WTC11 (cell line): ENCODE measurements around the gene STAT3. TPM values are rescaled to one million over a fixed set of nuclear protein-coding genes. Genes with fewer than 3 reads are reported as not detected.
A peak's percentile ranks its signal among the peaks of the same experiment; 100 is the strongest.

ENCODE experiments used
- ATAC-seq: fragments of 200-7000 bp; cut with Tn5 transposase; 2 replicates; pipeline ENCODE4 v1.10.0; 2021; ENCODE audit warnings: mild to moderate bottlenecking, moderate library complexity
- CTCF ChIA-PET: fragments of 300-600 bp; sonication (Branson Sonifier 250); formaldehyde crosslinking; loops from one replicate; lab custom pipeline; 2021; ENCODE audit warnings: antibody characterized with exemption; lab: Charles Lee
- POLR2A ChIA-PET: fragments of 350-600 bp; sonication (Branson Sonifier 250); formaldehyde crosslinking; loops from one replicate; lab custom pipeline; 2021; ENCODE audit warnings: antibody characterized with exemption; lab: Charles Lee
- DNase-seq: peaks from one replicate; pipeline ENCODE4 v3.0.0; 2021; ENCODE audit warnings: low spot score
- H3K27ac Mint-ChIP-seq: 2 replicates; pipeline ENCODE4 v1.8.0; 2021; ENCODE audit warnings: mixed read lengths
- H3K27me3 Mint-ChIP-seq: 2 replicates; pipeline ENCODE4 v1.8.0; 2021; ENCODE audit warnings: low read depth, mild to moderate bottlenecking, moderate library complexity, mixed read lengths
- H3K36me3 Mint-ChIP-seq: 2 replicates; pipeline ENCODE4 v1.8.0; 2021; ENCODE audit warnings: mixed read lengths
- H3K4me1 Mint-ChIP-seq: 2 replicates; pipeline ENCODE4 v1.8.0; 2022; ENCODE audit warnings: mixed read lengths
- H3K4me3 Mint-ChIP-seq: 2 replicates; pipeline ENCODE4 v1.8.0; 2021; ENCODE audit warnings: mild to moderate bottlenecking, moderate library complexity, mixed read lengths
- H3K9me3 Mint-ChIP-seq: 2 replicates; pipeline ENCODE4 v1.8.0; 2021; ENCODE audit warnings: mixed read lengths
- CREM ChIP-seq: sonication (generic); formaldehyde crosslinking; IDR thresholded peaks from 2 replicates; pipeline ENCODE4 v1.8.1; 2022; ENCODE audit warnings: mild to moderate bottlenecking, missing genetic modification reagents, moderate library complexity
- ERG ChIP-seq: fragments of 250-450 bp; sonication (Bioruptor Pico); IDR thresholded peaks from 2 replicates; pipeline ENCODE4 v1.8.0; 2021; ENCODE audit warnings: mild to moderate bottlenecking
- ESRRA ChIP-seq: sonication (generic); formaldehyde crosslinking; IDR thresholded peaks from 2 replicates; pipeline ENCODE4 v1.8.1; 2022; ENCODE audit warnings: mild to moderate bottlenecking, missing genetic modification reagents, borderline replicate concordance
- FOXK1 ChIP-seq: sonication (generic); formaldehyde crosslinking; IDR thresholded peaks from 2 replicates; pipeline ENCODE4 v1.8.0; 2022; ENCODE audit warnings: mild to moderate bottlenecking, moderate library complexity, missing genetic modification reagents
- HMGA2 ChIP-seq: fragments of 250-450 bp; sonication (Bioruptor Pico); IDR thresholded peaks from 2 replicates; pipeline ENCODE4 v1.4.0; 2021; ENCODE audit warnings: mild to moderate bottlenecking, moderate library complexity
- HMGXB4 ChIP-seq: sonication (generic); formaldehyde crosslinking; IDR thresholded peaks from 2 replicates; pipeline ENCODE4 v1.8.1; 2023; ENCODE audit warnings: mild to moderate bottlenecking, moderate library complexity, missing genetic modification reagents
- IRF2 ChIP-seq: sonication (generic); formaldehyde crosslinking; IDR thresholded peaks from 2 replicates; pipeline ENCODE4 v1.8.0; 2022; ENCODE audit warnings: low read depth, missing genetic modification reagents, borderline replicate concordance
- JAZF1 ChIP-seq: fragments of 250-450 bp; sonication (Bioruptor Pico); IDR thresholded peaks from 2 replicates; pipeline ENCODE4 v1.9.0; 2021; ENCODE audit warnings: moderate library complexity, mild to moderate bottlenecking, inconsistent platforms
- MXD4 ChIP-seq: fragments of 250-450 bp; sonication (Bioruptor Pico); IDR thresholded peaks from 2 replicates; pipeline ENCODE4 v1.8.0; 2021; ENCODE audit warnings: mild to moderate bottlenecking, moderate library complexity, borderline replicate concordance
- PRDM15 ChIP-seq: sonication (generic); formaldehyde crosslinking; IDR thresholded peaks from 2 replicates; pipeline ENCODE4 v1.8.0; 2022; ENCODE audit warnings: missing genetic modification reagents
- SMAD3 ChIP-seq: sonication (generic); formaldehyde crosslinking; IDR thresholded peaks from 2 replicates; pipeline ENCODE4 v1.8.0; 2022; ENCODE audit warnings: missing genetic modification reagents, mild to moderate bottlenecking, borderline replicate concordance
- TEAD1 ChIP-seq: sonication (generic); formaldehyde crosslinking; IDR thresholded peaks from 2 replicates; pipeline ENCODE4 v1.8.0; 2022; ENCODE audit warnings: mild to moderate bottlenecking, missing genetic modification reagents
- TEAD4 ChIP-seq: sonication (generic); formaldehyde crosslinking; IDR thresholded peaks from 2 replicates; pipeline ENCODE4 v1.8.0; 2022; ENCODE audit warnings: mild to moderate bottlenecking, missing genetic modification reagents
- ZBTB43 ChIP-seq: sonication (generic); formaldehyde crosslinking; IDR thresholded peaks from 2 replicates; pipeline ENCODE4 v1.8.1; 2023; ENCODE audit warnings: mild to moderate bottlenecking, missing genetic modification reagents
- ZNF138 ChIP-seq: sonication (generic); formaldehyde crosslinking; conservative IDR thresholded peaks from 2 replicates; pipeline ENCODE4 v1.8.1; 2022; ENCODE audit warnings: mild to moderate bottlenecking, moderate library complexity, missing genetic modification reagents
- total RNA-seq: library from RNA; stranded (reverse); gene quantifications from 3 replicates; pipeline ENCODE4 v1.2.3, GENCODE V29; 2021

The STAT3 gene
- total RNA-seq, 1 experiment from 2014 or later: 98.0 TPM

GRCh38 chr17:42315402-42316156 is 72.7 kb downstream of the STAT3 start:
- Mint-ChIP-seq H3K27ac (peak overlapping the region; percentile 49), H3K4me1 (peaks cover 33% of the 10 kb centered on the region), H3K36me3 (peaks cover 40% of the 10 kb centered on the region)
- TF ChIP-seq PRDM15 (CRISPR knock-in tag) (no peak), ERG (CRISPR knock-in tag) (no peak), MXD4 (CRISPR knock-in tag) (no peak), CREM (CRISPR knock-in tag) (no peak), ZBTB43 (CRISPR knock-in tag) (no peak)
- TF ChIP-seq, all 79 proteins: peak for 0
- CTCF ChIA-PET: interaction anchor here (1.7 to 12.3 kb wide), 2 partner anchors 89 to 93 kb away, joined by 5 to 196 read pairs; no protein-coding TSS in a partner anchor
- no peak for DNase-seq
- no peak for ATAC-seq
- POLR2A ChIA-PET: interaction anchor here (0.6 kb wide), 1 partner anchor 36 kb away, joined by 4 read pairs; no protein-coding TSS in a partner anchor
- Mint-ChIP-seq H3K9me3 (no peaks in the 10 kb centered on the region), H3K4me3 (no peak overlapping the region), H3K27me3 (no peaks in the 10 kb centered on the region)

GRCh38 chr17:42313773-42314566 is 74.3 kb downstream of the STAT3 start:
- Mint-ChIP-seq H3K4me3 (no peak overlapping the region), H3K4me1 (peaks cover 33% of the 10 kb centered on the region), H3K9me3 (no peaks in the 10 kb centered on the region), H3K36me3 (peaks cover 29% of the 10 kb centered on the region), H3K27me3 (no peaks in the 10 kb centered on the region), H3K27ac (peak overlapping the region; percentile 91)
- TF ChIP-seq ESRRA (CRISPR knock-in tag): no peak
- no peak for TF ChIP-seq CREM (CRISPR knock-in tag)
- no peak for TF ChIP-seq HMGA2
- no peak for TF ChIP-seq ZNF138 (CRISPR knock-in tag)
- no peak for TF ChIP-seq FOXK1 (CRISPR knock-in tag)
- TF ChIP-seq TEAD1: no peak
- no peak for TF ChIP-seq TEAD4
- no peak for TF ChIP-seq JAZF1 (CRISPR knock-in tag)
- no peak for TF ChIP-seq HMGXB4 (CRISPR knock-in tag)
- TF ChIP-seq IRF2 (CRISPR knock-in tag): no peak
- TF ChIP-seq SMAD3: no peak
- no peak for TF ChIP-seq PRDM15 (CRISPR knock-in tag)
- ChIA-PET POLR2A (interaction anchor here (1.0 to 1.2 kb wide), 2 partner anchors 12 to 89 kb away, joined by 4 to 5 read pairs; no protein-coding TSS in a partner anchor), CTCF (interaction anchor here (0.7 to 12.3 kb wide), 13 partner anchors 7 to 349 kb away, joined by 3 to 196 read pairs (median 5); partner anchors contain the start of gene STAT3)
- DNase-seq (no peak), ATAC-seq (no peak)
